NCI-H128 (cell line): ENCODE data around the gene PNMT.

ENCODE experiments used
- DNase-seq: peaks from one replicate; lab custom pipeline; 2025; ENCODE audit not compliant: unreplicated experiment; lab: John Stamatoyannopoulos, UW

The PNMT gene

GRCh38 chr17:39667945-39668924 lies at the start of gene PNMT:
Gene PNMT, plus strand, starts transcription at chr17:39668453. Its CDS starts 23 bp downstream, at chr17:39668476.
- peak; percentile 22 for DNase-seq

GRCh38 chr17:39618956-39619785 lies 49.1 kb upstream of the PNMT start:
- DNase-seq, result no peak

DNA sequence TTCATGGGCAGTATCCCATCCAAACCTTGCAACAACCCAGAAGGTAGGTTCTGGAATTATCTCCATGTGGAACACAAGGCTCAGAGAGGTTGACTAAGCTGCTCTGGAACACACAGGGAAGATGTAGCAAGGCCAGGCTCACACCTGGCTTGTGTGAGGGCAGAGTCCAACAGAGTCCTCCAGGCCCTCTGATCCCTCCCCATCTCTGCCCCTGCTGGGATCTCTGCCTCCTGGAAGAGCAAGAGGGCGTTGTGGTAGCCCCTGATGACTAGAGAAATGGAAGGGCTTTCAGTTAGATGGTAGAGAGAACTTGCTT lies 48.5 kb upstream of the PNMT start:
- DNase-seq, result no peak

DNA sequence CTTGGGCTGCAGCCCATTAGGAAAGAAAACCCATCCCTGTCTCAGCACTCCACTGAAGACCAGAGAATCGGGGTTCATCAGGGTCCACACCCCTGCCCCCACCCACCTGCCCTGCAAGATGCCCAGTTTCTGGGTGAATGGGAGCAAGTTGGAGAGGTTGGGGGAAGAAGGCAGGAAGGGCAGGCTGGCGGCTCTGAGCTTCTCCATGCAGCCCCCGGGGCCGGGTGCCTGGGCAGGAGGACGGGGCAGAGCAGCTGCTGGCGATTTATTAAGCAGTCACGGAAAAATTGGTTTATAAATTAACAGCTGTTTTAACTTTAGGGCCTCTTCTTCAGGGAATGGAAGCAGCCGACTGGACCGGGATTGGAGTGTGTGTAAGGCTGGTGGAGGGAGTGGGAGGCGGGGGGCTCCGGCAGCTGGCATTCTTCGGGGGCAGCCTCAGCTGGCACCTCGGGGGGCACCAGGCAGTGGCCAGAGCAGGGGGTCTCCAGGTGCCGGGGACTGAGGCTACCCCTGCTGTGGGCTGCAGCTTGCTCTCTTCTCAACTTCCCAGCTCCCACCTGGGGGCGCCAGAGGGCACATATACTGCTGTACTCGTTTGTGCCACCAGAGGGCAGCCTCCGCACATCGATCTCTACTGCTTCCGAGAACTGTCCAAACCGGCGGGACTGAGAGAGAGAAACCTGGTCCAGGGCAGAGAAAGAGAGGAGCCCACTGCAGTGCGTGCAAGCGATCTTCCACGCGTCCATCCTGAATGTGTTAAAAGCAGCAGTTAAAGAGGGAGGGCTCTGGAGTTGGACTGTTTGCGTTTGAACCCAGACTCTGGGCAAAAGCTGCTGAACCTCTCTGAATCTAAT lies 46.5 kb upstream of the PNMT start:
- peak; percentile 84 for DNase-seq

- DNase-seq, result no peak
Observed at GRCh38 chr17:39622380-39623006, 45.8 kb upstream of the PNMT start.

DNA sequence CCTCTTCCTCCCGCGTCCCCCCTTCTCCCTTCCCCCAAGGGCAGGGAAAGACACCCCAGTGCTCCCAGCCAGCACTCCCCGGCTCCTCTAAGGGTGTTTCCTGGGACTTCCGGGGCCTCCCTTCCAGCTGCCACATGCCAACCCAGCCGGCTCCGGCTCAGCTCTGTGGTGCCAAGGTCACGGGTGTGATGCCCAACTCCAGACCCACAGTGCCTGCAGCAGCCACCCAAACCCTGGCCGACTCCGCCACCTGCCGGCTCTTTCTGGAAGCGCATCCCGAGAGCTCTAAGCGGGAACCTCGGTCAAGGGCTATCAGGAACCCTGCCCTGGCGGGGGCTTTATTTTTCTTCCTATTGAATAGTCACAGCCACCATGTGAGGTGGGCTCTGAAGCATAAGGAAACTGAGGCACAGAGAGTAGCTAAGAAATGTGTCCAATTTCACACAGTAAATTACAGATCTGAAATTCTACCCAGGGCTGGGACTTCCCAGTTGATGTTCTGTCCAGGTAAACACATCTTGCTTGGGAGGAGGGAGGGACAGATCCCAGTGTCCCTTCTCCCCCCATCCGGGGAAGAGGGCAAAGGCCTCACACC lies 44.8 kb upstream of the PNMT start:
- peak; percentile 49 for DNase-seq

DNA sequence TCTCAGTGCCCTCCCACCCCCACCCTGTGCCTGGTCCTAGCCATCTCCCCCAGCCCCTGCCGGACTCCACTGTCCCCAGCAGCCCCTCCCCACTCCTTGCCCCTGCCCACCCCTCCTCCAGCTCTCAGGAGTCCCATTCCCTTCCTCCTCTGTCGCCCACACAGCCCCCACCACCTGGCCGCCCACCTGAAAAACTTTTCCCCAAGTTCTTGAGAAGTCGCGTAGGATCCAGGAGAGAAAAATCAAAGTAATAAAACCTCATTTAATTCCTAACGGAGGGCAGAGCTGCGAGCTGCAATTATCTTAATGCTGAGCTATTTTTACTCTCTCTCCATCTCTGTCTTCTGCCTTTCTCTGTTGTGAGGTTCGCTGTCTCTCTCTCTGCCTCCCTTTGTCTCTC lies 43.9 kb upstream of the PNMT start:
- no peak for DNase-seq

DNA sequence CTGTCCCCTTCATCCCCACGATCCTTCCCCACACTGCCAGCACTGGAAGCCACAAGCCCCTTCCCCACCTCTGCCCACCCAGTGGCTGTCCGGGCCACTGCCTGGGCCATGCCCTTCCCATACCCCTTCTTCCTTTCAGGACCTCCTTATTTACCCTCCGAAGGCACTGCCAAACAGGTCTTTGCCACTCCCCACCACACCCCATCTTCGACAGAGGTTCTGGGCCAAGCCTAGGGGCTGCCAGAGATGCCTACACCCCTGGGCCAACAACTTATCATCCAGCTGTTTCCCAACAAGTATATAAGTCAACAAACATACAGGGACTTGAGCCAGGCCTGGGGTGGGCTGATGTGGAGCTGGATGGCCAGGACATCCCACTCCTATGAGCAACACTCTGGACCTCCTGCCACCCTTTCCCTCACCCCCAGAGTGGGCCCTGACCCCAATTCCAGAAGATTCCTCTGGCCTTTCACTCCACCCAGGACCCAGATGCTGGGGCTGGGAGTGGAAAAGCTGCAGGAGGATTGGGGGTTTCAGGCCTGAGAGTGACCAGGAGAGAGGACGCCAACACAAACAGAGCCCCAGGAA lies 43.0 kb upstream of the PNMT start:
- DNase-seq, result no peak

GRCh38 chr17:39626171-39627046 lies 41.8 kb upstream of the PNMT start, which contains the start of gene PPP1R1B:
Gene PPP1R1B, plus strand, starts transcription at chr17:39626952. Its CDS starts 441 bp downstream, at chr17:39627393.
- no peak for DNase-seq

DNA sequence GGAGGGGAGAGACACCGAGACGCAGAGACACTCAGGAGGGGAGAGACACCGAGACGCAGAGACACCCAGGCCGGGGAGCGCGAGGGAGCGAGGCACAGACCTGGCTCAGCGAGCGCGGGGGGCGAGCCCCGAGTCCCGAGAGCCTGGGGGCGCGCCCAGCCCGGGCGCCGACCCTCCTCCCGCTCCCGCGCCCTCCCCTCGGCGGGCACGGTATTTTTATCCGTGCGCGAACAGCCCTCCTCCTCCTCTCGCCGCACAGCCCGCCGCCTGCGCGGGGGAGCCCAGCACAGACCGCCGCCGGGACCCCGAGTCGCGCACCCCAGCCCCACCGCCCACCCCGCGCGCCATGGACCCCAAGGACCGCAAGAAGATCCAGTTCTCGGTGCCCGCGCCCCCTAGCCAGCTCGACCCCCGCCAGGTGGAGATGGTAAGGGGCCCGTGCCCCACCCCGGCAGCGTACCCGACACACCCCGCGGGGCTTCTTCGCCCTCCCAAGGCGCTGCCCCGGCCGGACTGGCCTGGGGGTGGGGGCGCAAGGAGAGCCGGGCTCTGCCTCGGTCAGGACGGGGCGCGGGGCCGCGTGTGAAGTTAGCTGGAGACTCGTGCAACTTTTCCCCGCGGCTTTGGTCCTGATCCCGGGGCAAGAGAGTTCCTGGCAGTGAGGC lies 41.1 kb upstream of the PNMT start:
- DNase-seq, result no peak

- DNase-seq, result no peak
Observed at GRCh38 chr17:39627712-39628516, 40.3 kb upstream of the PNMT start.

- DNase-seq, result no peak
Observed at GRCh38 chr17:39628655-39629493, 39.4 kb upstream of the PNMT start.

DNA sequence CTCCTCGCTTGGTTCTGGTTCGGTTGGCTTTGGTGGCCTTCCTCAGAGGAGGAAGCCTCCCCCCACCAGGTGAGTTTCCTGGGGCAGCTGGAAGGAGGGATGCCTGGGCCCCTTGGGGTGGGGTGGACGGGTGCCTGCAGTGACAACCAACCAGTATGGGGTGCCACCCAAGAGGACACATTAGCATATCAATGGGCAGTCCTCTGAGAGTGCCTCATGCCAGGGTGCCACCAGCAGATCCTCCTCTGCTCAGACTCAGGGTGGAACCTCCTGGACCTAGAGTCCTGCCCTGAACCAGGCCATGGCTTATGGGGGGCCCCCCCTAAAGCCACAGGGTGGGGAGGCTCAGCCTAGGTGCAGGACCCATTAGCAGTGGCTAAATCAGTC lies 38.8 kb upstream of the PNMT start:
- DNase-seq, result no peak

- no peak for DNase-seq
Observed at GRCh38 chr17:39629898-39630297, 38.4 kb upstream of the PNMT start.

DNA sequence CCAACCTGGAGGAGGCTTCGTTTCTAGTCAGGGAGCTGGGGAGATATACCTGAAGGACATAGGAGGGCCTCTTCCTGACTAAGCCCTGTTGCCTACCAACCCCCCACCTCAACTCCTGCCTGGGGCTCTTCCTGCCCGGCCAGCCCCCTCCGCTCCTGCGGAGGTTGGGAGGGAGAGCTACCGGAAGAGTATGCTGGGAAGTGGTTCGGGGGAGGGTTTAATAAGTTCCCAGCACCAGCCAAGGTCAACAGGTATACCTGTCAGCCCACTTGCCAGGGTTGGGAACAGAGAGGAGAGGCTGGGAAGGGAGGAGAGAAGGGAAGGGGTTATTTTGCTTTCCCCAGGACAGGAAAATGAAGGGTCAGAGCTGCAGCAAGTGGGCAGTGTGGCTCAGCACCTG lies 36.9 kb upstream of the PNMT start:
- no peak for DNase-seq

- no peak for DNase-seq
Observed at GRCh38 chr17:39632153-39632941, 35.9 kb upstream of the PNMT start.
